Neuronal stem cell (in vitro differentiated cells): ENCODE measurements around the gene AVPR2.

Experiments
- DNase-seq: peaks from one replicate; pipeline ENCODE4 v3.0.0-alpha.2; 2013; ENCODE audit warnings: low spot score
- H2AFZ ChIP-seq: one replicate; pipeline ENCODE4 v1.6.1; 2013; ENCODE audit warnings: mild to moderate bottlenecking, low read length, inconsistent platforms
- H2AK5ac ChIP-seq: 2 replicates; pipeline ENCODE4 v1.6.1; 2013; ENCODE audit warnings: low read depth, mild to moderate bottlenecking, inconsistent platforms, low read length, moderate library complexity, mixed read lengths
- H2BK120ac ChIP-seq: 2 replicates; pipeline ENCODE4 v1.6.1; 2013; ENCODE audit warnings: low read depth, mild to moderate bottlenecking, inconsistent platforms, low read length, moderate library complexity, mixed read lengths
- H2BK12ac ChIP-seq: one replicate; pipeline ENCODE4 v1.6.1; 2013; ENCODE audit warnings: low read length, inconsistent platforms
- H2BK15ac ChIP-seq: 2 replicates; pipeline ENCODE4 v1.6.1; 2013; ENCODE audit warnings: mild to moderate bottlenecking, low read length, inconsistent platforms, mixed read lengths
- H2BK5ac ChIP-seq: one replicate; pipeline ENCODE4 v1.6.1; 2013; ENCODE audit warnings: inconsistent platforms, mild to moderate bottlenecking, low read length, moderate library complexity
- H3K14ac ChIP-seq: one replicate; pipeline ENCODE4 v1.6.1; 2013; ENCODE audit warnings: low read length, inconsistent platforms
- H3K18ac ChIP-seq: 2 replicates; pipeline ENCODE4 v1.6.1; 2013; ENCODE audit warnings: low read length, inconsistent platforms
- H3K23ac ChIP-seq: 2 replicates; pipeline ENCODE4 v1.6.1; 2013; ENCODE audit warnings: low read depth, mild to moderate bottlenecking, mixed read lengths, low read length, inconsistent platforms; ENCODE audit not compliant: poor library complexity
- H3K27ac ChIP-seq: replicated peaks from 3 replicates; pipeline ENCODE4 v1.5.1; 2013; ENCODE audit warnings: low read length, inconsistent platforms
- H3K27me3 ChIP-seq, 3 experiments: 2 replicates each; pipeline ENCODE4 v1.6.1; 2013; ENCODE audit warnings: low read length in 3 of 3, mild to moderate bottlenecking in 2 of 3, inconsistent platforms in 1 of 3, low read depth in 1 of 3, mixed read lengths in 1 of 3, moderate library complexity in 1 of 3; ENCODE audit not compliant: control insufficient read depth in 3 of 3, insufficient read depth in 3 of 3
- H3K36me3 ChIP-seq, 2 donors: replicated peaks in 1 of 2; 2 replicates each; pipeline ENCODE4 v1.6.1; 2013; ENCODE audit warnings: low read length in 2 of 2; ENCODE audit not compliant: control insufficient read depth in 2 of 2, insufficient read depth in 2 of 2
- H3K4ac ChIP-seq: 2 replicates; pipeline ENCODE4 v1.6.1; 2013; ENCODE audit warnings: inconsistent platforms, mild to moderate bottlenecking, low read length, moderate library complexity
- H3K4me1 ChIP-seq, 2 donors: 1 replicate in 1 of 2; 2 replicates in 1 of 2; pipeline ENCODE4 v1.6.1; 2013; ENCODE audit warnings: low read length in 2 of 2, low read depth in 1 of 2; ENCODE audit not compliant: control insufficient read depth in 2 of 2, insufficient read depth in 1 of 2
- H3K4me2 ChIP-seq: one replicate; pipeline ENCODE4 v1.6.1; 2013; ENCODE audit warnings: mild to moderate bottlenecking, low read length, inconsistent platforms; ENCODE audit not compliant: insufficient read depth, poor library complexity, severe bottlenecking
- H3K4me3 ChIP-seq, 2 donors: 2 replicates each; pipeline ENCODE4 v1.5.1; 2013; ENCODE audit warnings: low read length in 2 of 2, mild to moderate bottlenecking in 2 of 2, inconsistent platforms in 1 of 2, moderate library complexity in 1 of 2
- H3K79me1 ChIP-seq: one replicate; pipeline ENCODE4 v1.6.1; 2013; ENCODE audit warnings: low read depth, mild to moderate bottlenecking, inconsistent platforms, low read length, moderate library complexity
- H3K9ac ChIP-seq: one replicate; pipeline ENCODE4 v1.6.1; 2013; ENCODE audit warnings: mild to moderate bottlenecking, low read depth, low read length, inconsistent platforms; ENCODE audit not compliant: poor library complexity
- H3K9me3 ChIP-seq, 2 donors: replicated peaks in 1 of 2; 2 replicates each; pipeline versions ENCODE3 to v1.6.1; 2013; ENCODE audit warnings: low read length in 2 of 2, mild to moderate bottlenecking in 2 of 2, inconsistent platforms in 1 of 2, low read depth in 1 of 2, mixed read lengths in 1 of 2, moderate library complexity in 1 of 2; ENCODE audit not compliant: control insufficient read depth in 2 of 2, insufficient read depth in 1 of 2
- H4K8ac ChIP-seq: one replicate; pipeline ENCODE4 v1.6.1; 2013; ENCODE audit warnings: low read depth, mild to moderate bottlenecking, inconsistent platforms, low read length, moderate library complexity
- H4K91ac ChIP-seq: one replicate; pipeline ENCODE4 v1.6.1; 2013; ENCODE audit warnings: low read length, low read depth, mild to moderate bottlenecking, inconsistent platforms; ENCODE audit not compliant: poor library complexity
- WGBS, 2 donors: extraction: QIAGEN DNeasy Blood & Tissue Kit; methylation state at CpG; one replicate each; pipeline ENCODE4 v1.1.7; 2013; ENCODE audit warnings: missing lambda C conversion rate in 2 of 2, mixed read lengths in 1 of 2; ENCODE audit not compliant: insufficient read length in 2 of 2, insufficient replicate concordance in 1 of 2; ENCODE audit errors: extremely low coverage in 2 of 2; 5-methylcytosine and 5-hydroxymethylcytosine counted together

AVPR2 gene

DNA sequence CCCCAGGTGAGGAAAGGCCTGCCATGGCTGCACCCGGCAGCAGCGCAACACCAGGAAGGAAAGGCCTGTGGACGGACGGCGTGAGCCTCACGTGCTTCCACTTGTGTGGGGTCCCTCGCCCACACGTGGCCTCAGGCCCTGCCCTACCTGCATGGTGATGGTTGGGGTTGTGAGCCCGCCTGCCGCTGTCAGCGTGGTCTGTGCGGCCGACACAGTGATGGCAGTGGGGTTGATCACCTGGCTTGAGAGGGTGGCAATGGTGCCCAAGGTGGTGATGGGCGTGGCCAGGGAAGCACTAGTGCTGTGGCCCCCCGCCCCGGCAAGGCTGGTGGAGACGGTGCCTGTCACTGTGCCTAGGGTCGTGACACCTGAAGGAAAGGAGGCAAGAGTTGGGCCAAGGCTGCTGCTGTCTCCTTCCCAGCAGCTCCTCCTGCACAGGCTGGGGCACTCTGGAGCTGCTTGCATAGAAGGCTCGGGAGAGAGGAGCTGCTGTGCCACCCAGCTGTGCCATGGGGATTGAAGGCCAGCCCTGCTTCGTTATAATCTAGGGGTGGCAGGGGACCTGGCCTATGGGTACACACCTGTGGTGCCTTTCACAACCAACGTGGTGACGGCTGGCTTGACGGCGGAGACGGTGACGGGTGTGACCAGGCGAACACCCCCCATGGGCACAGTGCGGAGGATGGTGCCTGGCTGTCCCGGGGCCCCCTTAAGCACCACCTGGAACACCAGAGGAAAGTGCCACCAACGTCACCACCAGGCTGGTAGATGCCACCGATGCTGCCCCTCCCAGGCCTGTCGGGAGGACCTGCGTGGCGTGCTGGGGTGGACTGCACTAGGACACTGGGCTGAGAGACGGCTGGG lies 51.8 kb downstream of the AVPR2 start:
- Histone ChIP-seq H2BK12ac (no peak overlapping the region), H2AK5ac (no peak overlapping the region), H4K8ac (no peak overlapping the region), H2BK120ac (no peak overlapping the region), H3K18ac (no peak overlapping the region), H3K23ac (no peak overlapping the region), H3K36me3 (peaks cover 60 to 100% of the 10 kb centered on the region in 2 donors), H2BK5ac (no peak overlapping the region), H3K79me1 (peaks cover 8% of the 10 kb centered on the region), H2BK15ac (no peak overlapping the region), H2AFZ (no peak overlapping the region), H3K4me3 (no peak overlapping the region), H3K4ac (no peak overlapping the region), H3K4me1 (peaks cover 0 to 2% of the 10 kb centered on the region in 2 donors), H3K9me3 (no peaks in the 10 kb centered on the region), H3K4me2 (no peak overlapping the region), H3K27ac (no peak overlapping the region), H3K14ac (no peak overlapping the region), H3K27me3 (no peaks in the 10 kb centered on the region), H4K91ac (no peak overlapping the region), H3K9ac (no peak overlapping the region)
- no CpG with 5 or more reads among the region's 35 CpGs for WGBS, 2 donors
- DNase-seq, result no peak
